Progenitor cell of endocrine pancreas (in vitro differentiated cells): ENCODE measurements around the gene MYO7B. TPM values are rescaled to one million over a fixed set of nuclear protein-coding genes. Genes with fewer than 3 reads are reported as not detected.

Source experiments
- DNase-seq: peaks from one replicate; pipeline ENCODE4 v3.0.0; 2021; ENCODE audit warnings: low spot score; ENCODE audit not compliant: unreplicated experiment
- H3K27ac Mint-ChIP-seq: 2 replicates; pipeline ENCODE4 v1.8.0; 2021; ENCODE audit warnings: mild to moderate bottlenecking, moderate library complexity, mixed read lengths
- H3K27me3 Mint-ChIP-seq: 2 replicates; pipeline ENCODE4 v1.8.0; 2021; ENCODE audit warnings: mixed read lengths
- H3K36me3 Mint-ChIP-seq: 2 replicates; pipeline ENCODE4 v1.8.0; 2022; ENCODE audit warnings: mixed read lengths; ENCODE audit not compliant: insufficient read depth
- H3K4me1 Mint-ChIP-seq: 2 replicates; pipeline ENCODE4 v1.8.0; 2021; ENCODE audit warnings: low read depth, mixed read lengths
- H3K4me3 Mint-ChIP-seq: 2 replicates; pipeline ENCODE4 v1.8.0; 2021; ENCODE audit warnings: low read depth, mild to moderate bottlenecking, moderate library complexity, mixed read lengths
- H3K9me3 Mint-ChIP-seq: 2 replicates; pipeline ENCODE4 v1.8.0; 2021; ENCODE audit warnings: low read depth, mixed read lengths
- total RNA-seq: library from RNA; stranded (reverse); gene quantifications from 2 replicates; pipeline ENCODE4 v1.2.1, GENCODE V29; 2021
- TF ChIP-seq, protein P1 (sequence below): fragments of 200-600 bp; sonication (generic); IDR thresholded peaks from one replicate; pipeline ENCODE4 v1.5.0; 2021; ENCODE audit warnings: antibody characterized with exemption, mild to moderate bottlenecking; ENCODE audit not compliant: unreplicated experiment

MYO7B gene
- total RNA-seq, 1 donor from 2014 or later: not detected

DNA sequence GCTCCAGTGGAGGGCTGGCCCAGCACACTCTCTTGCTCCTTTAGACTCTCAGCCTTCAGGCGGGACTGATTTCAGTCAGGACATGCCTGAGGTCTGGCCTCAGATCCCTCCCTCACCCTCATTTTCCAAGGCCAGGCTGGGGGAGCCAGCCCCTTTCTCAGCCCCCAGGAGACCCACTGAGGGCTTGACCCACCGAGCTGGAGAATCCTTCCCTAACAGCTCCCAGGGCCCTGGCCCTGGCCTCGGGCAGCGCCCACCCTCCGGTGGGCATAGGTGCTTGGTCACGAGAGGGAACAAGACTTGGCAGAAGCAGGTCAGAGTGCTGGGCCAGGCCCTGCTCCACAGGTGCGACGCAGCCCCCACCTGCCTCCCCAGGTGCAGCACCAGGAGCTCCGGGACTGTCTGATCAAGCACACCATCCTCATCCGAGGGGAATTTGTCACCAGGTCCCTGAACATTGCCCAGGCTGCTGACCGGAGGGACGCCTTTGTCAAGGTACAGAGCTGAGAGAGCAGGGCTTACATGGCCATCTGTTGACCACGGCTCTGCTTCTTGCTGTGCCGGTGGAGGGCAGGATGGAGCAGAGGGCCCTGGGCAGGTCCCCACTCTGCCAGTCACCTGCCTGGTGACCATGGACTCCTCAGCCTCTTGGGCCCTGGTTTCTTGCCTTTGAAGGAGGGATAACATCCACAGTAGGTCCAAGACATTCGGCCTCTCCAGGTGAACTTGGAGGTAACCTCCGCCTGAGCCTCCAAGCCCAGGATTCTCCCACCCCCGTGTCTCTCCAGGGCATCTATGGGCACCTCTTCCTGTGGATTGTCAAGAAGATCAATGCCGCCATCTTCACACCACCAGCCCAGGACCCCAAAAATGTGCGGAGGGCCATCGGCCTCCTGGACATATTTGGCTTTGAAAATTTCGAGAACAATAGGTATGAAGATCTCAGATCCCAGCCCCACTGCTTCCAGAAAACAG, 46.3 kb downstream of the MYO7B start:
- Mint-ChIP-seq H3K4me1 (peaks cover 1% of the 10 kb centered on the region), H3K27ac (no peak overlapping the region), H3K4me3 (no peak overlapping the region), H3K9me3 (no peaks in the 10 kb centered on the region), H3K36me3 (no peaks in the 10 kb centered on the region), H3K27me3 (peaks cover 25% of the 10 kb centered on the region)
- DNase-seq: no peak
- TF ChIP-seq, protein P1, sequence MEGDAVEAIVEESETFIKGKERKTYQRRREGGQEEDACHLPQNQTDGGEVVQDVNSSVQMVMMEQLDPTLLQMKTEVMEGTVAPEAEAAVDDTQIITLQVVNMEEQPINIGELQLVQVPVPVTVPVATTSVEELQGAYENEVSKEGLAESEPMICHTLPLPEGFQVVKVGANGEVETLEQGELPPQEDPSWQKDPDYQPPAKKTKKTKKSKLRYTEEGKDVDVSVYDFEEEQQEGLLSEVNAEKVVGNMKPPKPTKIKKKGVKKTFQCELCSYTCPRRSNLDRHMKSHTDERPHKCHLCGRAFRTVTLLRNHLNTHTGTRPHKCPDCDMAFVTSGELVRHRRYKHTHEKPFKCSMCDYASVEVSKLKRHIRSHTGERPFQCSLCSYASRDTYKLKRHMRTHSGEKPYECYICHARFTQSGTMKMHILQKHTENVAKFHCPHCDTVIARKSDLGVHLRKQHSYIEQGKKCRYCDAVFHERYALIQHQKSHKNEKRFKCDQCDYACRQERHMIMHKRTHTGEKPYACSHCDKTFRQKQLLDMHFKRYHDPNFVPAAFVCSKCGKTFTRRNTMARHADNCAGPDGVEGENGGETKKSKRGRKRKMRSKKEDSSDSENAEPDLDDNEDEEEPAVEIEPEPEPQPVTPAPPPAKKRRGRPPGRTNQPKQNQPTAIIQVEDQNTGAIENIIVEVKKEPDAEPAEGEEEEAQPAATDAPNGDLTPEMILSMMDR: no peak

DNA sequence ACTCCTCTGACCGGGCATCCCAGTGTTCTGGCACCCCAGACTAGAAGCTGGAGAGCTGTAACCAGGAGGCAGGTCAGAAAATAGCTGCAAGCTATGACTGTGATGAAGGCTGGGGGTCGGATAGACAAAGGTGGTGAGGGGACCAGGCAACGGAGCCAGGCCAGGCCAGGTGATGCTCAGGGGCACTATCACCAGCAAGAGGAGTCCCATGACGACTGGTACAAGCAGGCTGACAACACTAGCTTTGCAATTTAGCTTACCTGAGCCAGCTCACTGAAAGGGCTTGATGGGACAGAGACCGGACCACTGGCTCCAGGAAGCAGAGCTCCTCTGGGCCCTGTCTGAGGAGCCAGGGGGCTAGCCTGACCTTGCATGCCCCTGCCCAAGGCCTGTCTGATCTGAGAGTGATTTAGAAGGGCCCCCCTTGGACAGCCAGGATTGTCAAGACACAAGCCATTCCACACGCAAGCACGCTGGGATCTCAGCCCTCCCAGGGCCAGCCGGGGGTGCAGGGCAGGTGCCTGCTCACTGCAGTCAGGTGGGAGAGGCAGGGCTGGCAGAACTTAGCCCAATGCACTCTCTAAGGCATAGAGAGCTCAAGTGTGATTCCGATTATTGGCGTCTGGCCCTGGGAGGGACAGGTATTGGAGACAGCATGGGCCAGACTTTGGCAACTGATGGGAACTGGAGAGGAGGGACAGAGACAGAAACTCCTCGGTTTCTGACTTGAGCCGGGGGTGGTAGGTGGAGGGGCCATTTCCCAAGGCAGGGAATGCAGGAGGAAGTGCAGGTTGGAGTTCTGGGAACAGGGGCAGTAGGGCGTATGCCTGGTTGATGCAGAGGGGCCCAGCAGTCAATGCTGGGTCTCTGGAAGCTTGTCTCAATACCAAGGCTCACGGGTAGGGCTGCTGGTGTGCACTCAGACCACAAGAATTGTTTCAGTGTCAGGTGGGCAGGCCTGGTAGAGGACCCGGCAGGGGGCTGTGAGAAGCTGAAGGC, 47.7 kb downstream of the MYO7B start:
- DNase-seq: no peak
- TF ChIP-seq, protein P1: no peak
- H3K27ac Mint-ChIP-seq: no peak overlapping the region
- peaks cover 20% of the 10 kb centered on the region for H3K27me3 Mint-ChIP-seq
- H3K4me3 Mint-ChIP-seq: no peak overlapping the region
- no peaks in the 10 kb centered on the region for H3K9me3 Mint-ChIP-seq
- no peaks in the 10 kb centered on the region for H3K36me3 Mint-ChIP-seq
- H3K4me1 Mint-ChIP-seq: peaks cover 1% of the 10 kb centered on the region

DNA sequence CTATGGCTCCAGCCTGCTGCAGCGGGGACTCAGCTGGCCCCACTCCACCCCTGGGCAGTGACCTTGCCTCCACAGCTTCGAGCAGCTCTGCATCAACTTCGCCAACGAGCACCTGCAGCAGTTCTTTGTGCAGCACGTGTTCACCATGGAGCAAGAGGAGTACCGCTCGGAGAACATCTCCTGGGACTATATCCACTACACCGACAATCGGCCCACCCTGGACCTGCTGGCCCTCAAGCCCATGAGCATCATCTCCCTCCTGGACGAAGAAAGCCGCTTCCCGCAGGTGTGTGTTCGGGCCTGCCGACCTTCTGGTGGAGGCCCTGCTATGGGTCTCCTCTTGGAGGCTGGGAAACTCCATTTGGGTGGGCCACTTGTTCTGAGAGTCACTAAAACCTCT, 48.6 kb downstream of the MYO7B start:
- Mint-ChIP-seq H3K9me3 (no peaks in the 10 kb centered on the region), H3K27ac (no peak overlapping the region), H3K4me3 (no peak overlapping the region), H3K27me3 (peaks cover 13% of the 10 kb centered on the region), H3K4me1 (no peaks in the 10 kb centered on the region), H3K36me3 (no peaks in the 10 kb centered on the region)
- TF ChIP-seq, protein P1: no peak
- DNase-seq: no peak

DNA sequence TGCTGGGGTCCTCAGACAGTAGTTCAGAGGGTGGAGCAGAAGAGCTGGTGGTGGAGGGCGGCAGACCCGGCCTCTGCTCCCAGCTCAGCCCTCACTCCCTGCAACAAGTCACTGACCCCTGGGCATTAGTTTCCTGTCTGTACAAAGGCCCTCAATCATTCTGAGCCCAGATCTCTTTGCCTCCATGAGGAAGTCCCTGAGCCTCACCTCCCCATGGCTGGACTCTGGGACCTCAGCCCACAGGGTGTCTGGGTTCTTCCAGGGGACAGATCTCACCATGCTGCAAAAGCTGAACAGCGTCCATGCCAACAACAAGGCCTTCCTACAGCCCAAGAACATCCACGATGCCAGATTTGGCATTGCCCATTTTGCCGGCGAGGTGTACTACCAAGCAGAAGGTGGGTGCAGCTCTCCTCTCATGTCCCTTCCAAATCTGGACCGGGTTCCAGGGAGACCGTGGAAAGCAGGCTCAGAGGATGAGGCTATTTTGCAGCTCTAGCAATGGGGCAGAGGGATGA, 49.1 kb downstream of the MYO7B start:
- TF ChIP-seq, protein P1: no peak
- H3K4me1 Mint-ChIP-seq: no peaks in the 10 kb centered on the region
- H3K4me3 Mint-ChIP-seq: no peak overlapping the region
- peaks cover 12% of the 10 kb centered on the region for H3K27me3 Mint-ChIP-seq
- no peaks in the 10 kb centered on the region for H3K9me3 Mint-ChIP-seq
- DNase-seq: no peak
- no peaks in the 10 kb centered on the region for H3K36me3 Mint-ChIP-seq
- no peak overlapping the region for H3K27ac Mint-ChIP-seq

DNA sequence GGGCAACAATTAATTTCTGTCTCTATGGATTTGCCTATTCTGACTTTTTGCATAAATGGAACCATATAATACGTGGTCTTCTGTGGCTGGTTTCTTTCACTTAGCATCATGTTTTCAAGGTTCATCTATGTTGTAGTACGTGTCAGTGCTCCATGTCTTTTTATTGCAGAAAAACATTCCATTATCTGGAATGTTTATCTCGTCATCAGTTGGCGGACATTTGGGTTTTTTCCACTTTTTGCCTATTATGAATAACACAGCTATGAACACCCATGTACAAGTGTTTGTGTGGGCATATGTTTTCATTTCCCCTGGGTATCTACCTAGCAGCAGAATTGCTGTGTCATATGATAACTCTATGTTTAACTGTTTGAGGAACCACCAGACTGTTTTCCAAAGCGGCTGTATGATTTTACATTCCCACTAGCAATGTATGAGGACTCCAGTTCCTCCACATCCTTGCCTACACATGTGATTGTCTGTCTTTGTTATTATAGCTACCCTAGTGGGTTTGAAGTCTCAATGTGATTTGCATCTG, 49.9 kb downstream of the MYO7B start:
- H3K27me3 Mint-ChIP-seq: peaks cover 12% of the 10 kb centered on the region
- H3K27ac Mint-ChIP-seq: no peak overlapping the region
- no peak overlapping the region for H3K4me3 Mint-ChIP-seq
- no peaks in the 10 kb centered on the region for H3K36me3 Mint-ChIP-seq
- no peaks in the 10 kb centered on the region for H3K4me1 Mint-ChIP-seq
- DNase-seq: no peak
- no peaks in the 10 kb centered on the region for H3K9me3 Mint-ChIP-seq
- TF ChIP-seq, protein P1: no peak
